OCI-LY7 (cell line): Measurements from ENCODE around the gene FAM78B. TPM values are rescaled to one million over a fixed set of nuclear protein-coding genes. Genes with fewer than 3 reads are reported as not detected.

ENCODE experiments used
- BruUV-seq: library from RNA; stranded (reverse); fragments of 400-500 nt; replicated peaks from 2 replicates; lab custom pipeline; 2021; lab: Mats Ljungman, UMichigan
- CTCF ChIA-PET: fragments of 300-600 bp; sonication (Branson Sonifier 250); formaldehyde crosslinking; loops from one replicate; lab custom pipeline; 2022; ENCODE audit warnings: antibody characterized with exemption; ENCODE audit not compliant: unreplicated experiment; lab: Charles Lee
- POLR2A ChIA-PET: fragments of 300-600 bp; sonication (Branson Sonifier 250); formaldehyde crosslinking; loops from one replicate; lab custom pipeline; 2022; ENCODE audit warnings: antibody characterized with exemption; lab: Charles Lee
- DNase-seq: peaks from one replicate; pipeline ENCODE4 v3.0.0-alpha.2; 2015; ENCODE audit warnings: low spot score
- H2AFZ ChIP-seq: fragments of 200-600 bp; sonication (generic), shearing (Covaris generic); 2 replicates; pipeline ENCODE4 v1.6.1; 2014; ENCODE audit warnings: mild to moderate bottlenecking, antibody characterized with exemption, low read length, moderate library complexity
- H3K27ac ChIP-seq: fragments of 200-600 bp; sonication (generic); 2 replicates; pipeline ENCODE4 v1.5.1; 2014; ENCODE audit warnings: mixed run types, low read depth, mild to moderate bottlenecking, moderate library complexity, low read length, inconsistent platforms; ENCODE audit not compliant: poor library complexity, severe bottlenecking
- H3K36me3 ChIP-seq: fragments of 200-600 bp; sonication (generic); 2 replicates; pipeline ENCODE4 v1.6.1; 2014; ENCODE audit warnings: mild to moderate bottlenecking, antibody characterized with exemption, low read length, moderate library complexity, mixed read lengths; ENCODE audit not compliant: insufficient read depth
- H3K4me1 ChIP-seq: fragments of 200-600 bp; sonication (generic); 2 replicates; pipeline ENCODE4 v1.5.1; 2014; ENCODE audit warnings: mild to moderate bottlenecking, low read length; ENCODE audit not compliant: insufficient read depth, poor library complexity, severe bottlenecking
- H3K4me2 ChIP-seq: fragments of 200-600 bp; sonication (generic); 2 replicates; pipeline ENCODE4 v1.6.1; 2014; ENCODE audit warnings: mild to moderate bottlenecking, low read length
- H3K4me3 ChIP-seq: fragments of 200-600 bp; sonication (generic); 2 replicates; pipeline ENCODE4 v1.5.1; 2014; ENCODE audit warnings: mild to moderate bottlenecking, low read depth, low read length; ENCODE audit not compliant: poor library complexity, severe bottlenecking
- H3K79me2 ChIP-seq: fragments of 200-600 bp; sonication (generic); 2 replicates; pipeline ENCODE4 v1.6.1; 2016; ENCODE audit warnings: low read depth, mild to moderate bottlenecking, low read length, moderate library complexity, mixed read lengths; ENCODE audit not compliant: insufficient read depth
- H3K9me2 ChIP-seq: fragments of 200-600 bp; sonication (generic); 2 replicates; pipeline ENCODE4 v1.6.1; 2016; ENCODE audit warnings: mild to moderate bottlenecking, low read length, mixed read lengths; ENCODE audit not compliant: insufficient read depth
- H3K9me3 ChIP-seq: fragments of 200-600 bp; sonication (generic); 2 replicates; pipeline ENCODE4 v1.6.1; 2014; ENCODE audit warnings: mild to moderate bottlenecking, mixed run types, low read length, mixed read lengths
- H4K20me1 ChIP-seq: fragments of 200-600 bp; sonication (generic); 2 replicates; pipeline ENCODE4 v1.6.1; 2014; ENCODE audit warnings: mild to moderate bottlenecking, antibody characterized with exemption, low read length, moderate library complexity, mixed read lengths; ENCODE audit not compliant: insufficient read depth
- EZH2phosphoT487 ChIP-seq: fragments of 200-600 bp; sonication (generic); IDR thresholded peaks from 2 replicates; pipeline ENCODE4 v1.6.1; 2018; ENCODE audit warnings: low read depth, borderline replicate concordance, mild to moderate bottlenecking, mixed run types, antibody characterized with exemption, low read length, moderate library complexity, mixed read lengths
- intact Hi-C: fragments of 100-400 bp; cut with micrococcal nuclease; formaldehyde crosslinking; loops from one replicate; pipeline ENCODE4 v1.10.0; 2022; ENCODE audit not compliant: unreplicated experiment
- total RNA-seq, 2 experiments: library from RNA; depleted of rRNA in 1 of 2; stranded (reverse); fragments of >200 nt in 1 of 2; shearing (Covaris generic) in 1 of 2; gene quantifications; 2 replicates each; pipeline ENCODE4 v1.2.3, GENCODE V29; 2014 to 2022
- TF ChIP-seq, protein P1 (sequence below): fragments of 200-600 bp; sonication (generic); conservative IDR thresholded peaks from 2 replicates; pipeline ENCODE4 v1.5.1; 2014; ENCODE audit warnings: mild to moderate bottlenecking, antibody characterized with exemption, low read length, moderate library complexity, mixed read lengths

Gene FAM78B
- total RNA-seq, 2 experiments from 2014 or later: not detected

DNA sequence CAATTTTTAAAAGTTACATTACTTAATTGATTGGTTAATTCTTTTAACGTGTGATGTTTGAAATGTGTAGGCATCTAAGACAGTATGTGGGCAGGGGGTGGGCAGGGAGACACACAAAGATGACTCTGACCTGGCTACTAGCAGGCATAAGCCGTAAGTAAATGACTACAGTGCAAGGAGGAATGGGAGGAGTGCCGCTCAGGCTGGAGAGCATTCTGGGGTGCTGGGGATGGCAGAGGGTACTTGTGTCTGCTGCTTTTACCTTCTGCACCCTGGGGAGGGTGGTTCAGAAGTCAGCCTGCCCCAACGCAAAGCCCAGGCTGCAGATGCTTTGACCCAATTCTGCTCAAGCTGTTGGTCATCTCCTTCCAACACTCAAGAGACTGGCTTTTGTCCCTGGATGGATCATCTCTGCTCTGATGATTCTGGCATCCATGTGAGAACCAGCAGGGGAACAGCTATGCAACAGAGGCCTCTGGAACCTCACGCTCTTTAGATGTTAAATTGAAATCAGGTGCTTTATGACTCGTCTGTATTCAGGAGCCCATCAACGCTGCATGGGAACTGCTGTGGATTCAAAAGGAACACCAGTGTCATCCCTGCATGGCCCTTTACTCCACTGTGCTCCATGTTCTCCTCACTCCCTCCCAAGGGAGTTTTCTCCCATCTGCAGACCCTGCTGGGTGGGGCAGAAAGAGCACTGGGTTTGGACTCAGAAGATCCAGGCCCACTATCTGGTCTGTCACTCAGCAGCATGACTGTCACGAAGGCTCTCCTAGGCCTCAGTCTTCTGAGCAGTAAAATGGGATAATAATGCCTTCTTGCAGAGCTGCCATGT is 78.8 kb downstream of the FAM78B start:
- H3K4me3 ChIP-seq: no peak overlapping the region
- no peaks in the 10 kb centered on the region for H3K9me2 ChIP-seq
- H4K20me1 ChIP-seq: no peaks in the 10 kb centered on the region
- ChIA-PET POLR2A (no interaction called here), CTCF (no interaction called here)
- no peaks in the 10 kb centered on the region for H3K9me3 ChIP-seq
- H3K27ac ChIP-seq: no peak overlapping the region
- no peaks in the 10 kb centered on the region for H3K4me1 ChIP-seq
- H3K79me2 ChIP-seq: no peaks in the 10 kb centered on the region
- no TSS peak for BruUV-seq
- no peaks in the 10 kb centered on the region for H3K36me3 ChIP-seq
- DNase-seq: no peak
- TF ChIP-seq, protein P1, sequence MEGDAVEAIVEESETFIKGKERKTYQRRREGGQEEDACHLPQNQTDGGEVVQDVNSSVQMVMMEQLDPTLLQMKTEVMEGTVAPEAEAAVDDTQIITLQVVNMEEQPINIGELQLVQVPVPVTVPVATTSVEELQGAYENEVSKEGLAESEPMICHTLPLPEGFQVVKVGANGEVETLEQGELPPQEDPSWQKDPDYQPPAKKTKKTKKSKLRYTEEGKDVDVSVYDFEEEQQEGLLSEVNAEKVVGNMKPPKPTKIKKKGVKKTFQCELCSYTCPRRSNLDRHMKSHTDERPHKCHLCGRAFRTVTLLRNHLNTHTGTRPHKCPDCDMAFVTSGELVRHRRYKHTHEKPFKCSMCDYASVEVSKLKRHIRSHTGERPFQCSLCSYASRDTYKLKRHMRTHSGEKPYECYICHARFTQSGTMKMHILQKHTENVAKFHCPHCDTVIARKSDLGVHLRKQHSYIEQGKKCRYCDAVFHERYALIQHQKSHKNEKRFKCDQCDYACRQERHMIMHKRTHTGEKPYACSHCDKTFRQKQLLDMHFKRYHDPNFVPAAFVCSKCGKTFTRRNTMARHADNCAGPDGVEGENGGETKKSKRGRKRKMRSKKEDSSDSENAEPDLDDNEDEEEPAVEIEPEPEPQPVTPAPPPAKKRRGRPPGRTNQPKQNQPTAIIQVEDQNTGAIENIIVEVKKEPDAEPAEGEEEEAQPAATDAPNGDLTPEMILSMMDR: no peak
- no peak for TF ChIP-seq EZH2phosphoT487
- intact Hi-C loops: no loop called here
- H3K4me2 ChIP-seq: no peak overlapping the region
- H2AFZ ChIP-seq: no peak overlapping the region

- no TSS peak for BruUV-seq
- H3K9me3 ChIP-seq: no peaks in the 10 kb centered on the region
- POLR2A ChIA-PET: no interaction called here
- no peaks in the 10 kb centered on the region for H4K20me1 ChIP-seq
- no peak for TF ChIP-seq EZH2phosphoT487
- TF ChIP-seq, protein P1: no peak
- no peaks in the 10 kb centered on the region for H3K79me2 ChIP-seq
- H3K4me2 ChIP-seq: no peak overlapping the region
- CTCF ChIA-PET: no interaction called here
- H3K4me3 ChIP-seq: no peak overlapping the region
- intact Hi-C loops: no loop called here
- no peak overlapping the region for H2AFZ ChIP-seq
- no peak overlapping the region for H3K27ac ChIP-seq
- DNase-seq: no peak
- no peaks in the 10 kb centered on the region for H3K4me1 ChIP-seq
- no peaks in the 10 kb centered on the region for H3K9me2 ChIP-seq
- no peaks in the 10 kb centered on the region for H3K36me3 ChIP-seq
Measured at GRCh38 chr1:166086113-166086883, 80.5 kb downstream of the FAM78B start.

DNA sequence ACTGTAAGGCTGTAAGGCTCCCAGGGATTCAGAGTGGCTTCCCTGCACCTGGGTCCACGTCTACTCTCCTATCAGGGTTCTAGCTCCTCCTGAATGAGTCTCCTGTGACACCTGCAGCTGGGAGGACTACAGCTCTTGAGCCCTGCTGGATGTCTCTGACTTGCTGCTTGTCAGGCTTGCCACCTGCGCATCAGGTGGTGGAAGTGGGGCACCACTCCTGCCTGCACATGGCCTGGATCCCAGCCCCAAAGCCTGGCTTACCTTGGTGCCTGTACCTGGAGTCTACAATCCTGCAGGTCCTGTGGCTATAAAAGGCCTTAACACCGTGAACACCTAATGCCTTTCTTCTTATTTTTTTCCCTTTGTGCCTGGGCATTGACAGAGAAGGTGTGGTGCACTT is 82.2 kb downstream of the FAM78B start:
- POLR2A ChIA-PET: interaction anchor here (0.8 kb wide), 1 partner anchor 16 kb away, joined by 3 read pairs; no protein-coding TSS in a partner anchor
- CTCF ChIA-PET: no interaction called here
- H3K4me3 ChIP-seq: no peak overlapping the region
- no TSS peak for BruUV-seq
- no peak for DNase-seq
- no peaks in the 10 kb centered on the region for H3K9me3 ChIP-seq
- intact Hi-C loops: no loop called here
- H2AFZ ChIP-seq: no peak overlapping the region
- no peaks in the 10 kb centered on the region for H3K79me2 ChIP-seq
- H3K4me1 ChIP-seq: no peaks in the 10 kb centered on the region
- H3K27ac ChIP-seq: no peak overlapping the region
- no peak overlapping the region for H3K4me2 ChIP-seq
- TF ChIP-seq EZH2phosphoT487: no peak
- TF ChIP-seq, protein P1: no peak
- no peaks in the 10 kb centered on the region for H3K9me2 ChIP-seq
- no peaks in the 10 kb centered on the region for H4K20me1 ChIP-seq
- H3K36me3 ChIP-seq: no peaks in the 10 kb centered on the region
